GM12878 (cell line): ENCODE data around the gene PPP1CA. TPM values are rescaled to one million over a fixed set of nuclear protein-coding genes. Genes with fewer than 3 reads are reported as not detected.

Experiments
- BCL3 ChIP-seq: IDR thresholded peaks from 2 replicates; pipeline ENCODE4 v1.6.1; 2011; ENCODE audit warnings: borderline replicate concordance, low read depth, mild to moderate bottlenecking, moderate library complexity, low read length; ENCODE audit not compliant: insufficient read depth, poor library complexity, severe bottlenecking
- CHD4 ChIP-seq: fragments of 200-600 bp; sonication (generic); IDR thresholded peaks from 2 replicates; pipeline ENCODE4 v1.6.1; 2016; ENCODE audit warnings: mild to moderate bottlenecking
- DPF2 ChIP-seq: fragments of 450-650 bp; IDR thresholded peaks from 2 replicates; pipeline ENCODE4 v1.6.1; 2017; ENCODE audit warnings: mild to moderate bottlenecking
- JUND ChIP-seq: IDR thresholded peaks from 2 replicates; pipeline ENCODE4 v1.6.1; 2012; ENCODE audit warnings: low read depth, mild to moderate bottlenecking, low read length, improper control_type of control experiment, moderate library complexity
- KDM1A ChIP-seq: fragments of 200-600 bp; sonication (generic); IDR thresholded peaks from 2 replicates; pipeline ENCODE4 v1.6.1; 2016; ENCODE audit warnings: borderline replicate concordance
- NFYB ChIP-seq: IDR thresholded peaks from 2 replicates; pipeline ENCODE4 v1.6.1; 2011; ENCODE audit warnings: low read depth, mild to moderate bottlenecking, low read length, improper control_type of control experiment, moderate library complexity; ENCODE audit not compliant: insufficient read depth
- NKRF ChIP-seq: fragments of 450-650 bp; conservative IDR thresholded peaks from 2 replicates; pipeline ENCODE4 v1.6.1; 2017; ENCODE audit warnings: mild to moderate bottlenecking, moderate library complexity
- NR2C1 ChIP-seq: fragments of 450-650 bp; IDR thresholded peaks from 2 replicates; pipeline ENCODE4 v1.6.1; 2017; ENCODE audit warnings: antibody characterized with exemption, mild to moderate bottlenecking, moderate library complexity
- RFX5 ChIP-seq: IDR thresholded peaks from 2 replicates; pipeline ENCODE4 v1.6.1; 2011; ENCODE audit warnings: low read depth, low read length, improper control_type of control experiment
- SIX5 ChIP-seq: IDR thresholded peaks from 2 replicates; pipeline ENCODE4 v1.6.1; 2011; ENCODE audit warnings: mild to moderate bottlenecking, low read depth, low read length, moderate library complexity; ENCODE audit not compliant: severe bottlenecking
- SMAD5 ChIP-seq: IDR thresholded peaks from 2 replicates; pipeline ENCODE4 v1.6.1; 2016; ENCODE audit warnings: antibody characterized with exemption, low read depth
- SUPT20H ChIP-seq: IDR thresholded peaks from 2 replicates; pipeline ENCODE4 v1.6.1; 2011; ENCODE audit warnings: low read depth, mild to moderate bottlenecking, low read length, moderate library complexity, borderline replicate concordance; ENCODE audit not compliant: control insufficient read depth
- TCF12 ChIP-seq: IDR thresholded peaks from 2 replicates; pipeline ENCODE4 v1.6.1; 2011; ENCODE audit warnings: low read depth, mild to moderate bottlenecking, low read length
- ZBTB11 ChIP-seq: fragments of 450-650 bp; formaldehyde crosslinking; IDR thresholded peaks from 2 replicates; pipeline ENCODE4 v1.5.0; 2022; ENCODE audit warnings: mild to moderate bottlenecking, missing genetic modification characterization
- ZNF24 ChIP-seq: fragments of 450-650 bp; IDR thresholded peaks from 2 replicates; pipeline ENCODE4 v1.6.1; 2017; ENCODE audit warnings: antibody characterized with exemption, mild to moderate bottlenecking
- ZNF687 ChIP-seq: fragments of 450-650 bp; IDR thresholded peaks from 2 replicates; pipeline ENCODE4 v1.6.1; 2017; ENCODE audit warnings: mild to moderate bottlenecking, moderate library complexity
- polyA plus RNA-seq, 11 experiments: library from polyadenylated mRNA; depleted of rRNA in 4 of 11; unstranded in 6 of 11; stranded (reverse) in 5 of 11; fragments of >200 nt; fragmentation: Nextera tagmentation in 4 of 11; fragmentation: Illumina TruSeq in 1 of 11; extraction: Ambion mirVana in 4 of 11; extraction: Trizol in 1 of 11; gene quantifications; 1 replicate in 1 of 11; 2 replicates in 10 of 11; pipeline versions ENCODE4 v1.2.1 to v1.2.3, GENCODE V29; 2011 to 2016; ENCODE audit warnings: inconsistent platforms in 2 of 11, missing spikeins in 2 of 11, low read depth in 1 of 11
- total RNA-seq, 4 experiments: library from RNA; depleted of rRNA in 3 of 4; stranded (reverse); fragments of >200 nt in 3 of 4; fragmentation: Illumina TruSeq in 1 of 4; extraction: Trizol in 1 of 4; gene quantifications; 2 replicates each; pipeline versions ENCODE4 v1.2.1 to v1.2.3, GENCODE V29; 2013 to 2021

PPP1CA gene
- total and polyA plus RNA-seq, 10 of the 15 experiments (the other 5 are each of a cell fraction or from before 2014, with no cell fraction given): 26.4 to 458 (median 240) TPM

- TF ChIP-seq TCF12: no peak
- no peak for TF ChIP-seq ZNF687
- TF ChIP-seq KDM1A: no peak
- no peak for TF ChIP-seq NR2C1
- no peak for TF ChIP-seq SUPT20H
- TF ChIP-seq BCL3: peak; percentile 66
- no peak for TF ChIP-seq RFX5
- TF ChIP-seq ZBTB11 (CRISPR knock-in tag): no peak
- peak; percentile 53; the same call in 1 of the 2 replicates for TF ChIP-seq SMAD5
- TF ChIP-seq NKRF: peak; percentile 52; the same call in 1 of the 2 replicates
- TF ChIP-seq ZNF24: no peak
- no peak for TF ChIP-seq JUND
- no peak for TF ChIP-seq CHD4
- no peak for TF ChIP-seq NFYB
- no peak; the same call in 1 of the 2 replicates for TF ChIP-seq DPF2
- no peak for TF ChIP-seq SIX5
Observed at GRCh38 chr11:67438158-67438902, 36.7 kb upstream of the PPP1CA start (continued).
